Aorta (tissue), 5 donors: ENCODE measurements around the gene CSH2. TPM values are rescaled to one million over a fixed set of nuclear protein-coding genes. Genes with fewer than 3 reads are reported as not detected.
A peak's percentile ranks its signal among the peaks of the same experiment; 100 is the strongest.

Source experiments
- ATAC-seq: fragments of 200-7000 bp; cut with Tn5 transposase; one replicate; pipeline ENCODE4 v1.9.1; 2022; ENCODE audit warnings: moderate library complexity; ENCODE audit not compliant: low FRiP score
- DNase-seq, 2 donors: peaks; one replicate each; pipeline ENCODE4 v3.0.0-alpha.2; 2020
- H3K27ac ChIP-seq, 2 donors: one replicate each; pipeline ENCODE4 v1.5.1; 2013; ENCODE audit warnings: low read length in 2 of 2, mild to moderate bottlenecking in 2 of 2, moderate library complexity in 2 of 2, control low read depth in 1 of 2, inconsistent platforms in 1 of 2, low read depth in 1 of 2
- H3K27me3 ChIP-seq, 2 donors: one replicate each; pipeline ENCODE4 v1.6.1; 2013; ENCODE audit warnings: control low read depth in 1 of 2, low read length in 1 of 2, mild to moderate bottlenecking in 1 of 2, moderate library complexity in 1 of 2; ENCODE audit not compliant: insufficient read depth in 2 of 2, control insufficient read depth in 1 of 2
- H3K36me3 ChIP-seq, 2 donors: one replicate each; pipeline ENCODE4 v1.6.1; 2013; ENCODE audit warnings: control low read depth in 1 of 2, low read length in 1 of 2, mild to moderate bottlenecking in 1 of 2; ENCODE audit not compliant: insufficient read depth in 2 of 2, control insufficient read depth in 1 of 2
- H3K4me1 ChIP-seq, 2 donors: one replicate each; pipeline ENCODE4 v1.6.1; 2013; ENCODE audit warnings: low read length in 2 of 2, control low read depth in 1 of 2, mild to moderate bottlenecking in 1 of 2, moderate library complexity in 1 of 2; ENCODE audit not compliant: insufficient read depth in 2 of 2, control insufficient read depth in 1 of 2
- H3K4me3 ChIP-seq, 2 donors: one replicate each; pipeline ENCODE4 v1.5.1; 2013; ENCODE audit warnings: low read length in 2 of 2, control low read depth in 1 of 2, mild to moderate bottlenecking in 1 of 2
- H3K9me3 ChIP-seq: one replicate; pipeline ENCODE4 v1.6.1; 2013; ENCODE audit warnings: mild to moderate bottlenecking, low read length; ENCODE audit not compliant: control insufficient read depth
- WGBS, 2 donors: extraction: QIAGEN DNeasy Blood & Tissue Kit; methylation state at CpG; one replicate each; pipeline ENCODE4 v1.1.7; 2013; 5-methylcytosine and 5-hydroxymethylcytosine counted together
- intact Hi-C, 2 donors: fragments of 100-400 bp; cut with DNase I; formaldehyde crosslinking; loops; one replicate each; pipeline versions ENCODE4 v1.14.2 to v1.15.0; 2022
- polyA plus RNA-seq, 2 donors: library from polyadenylated mRNA; stranded (reverse); fragments of 200-250 nt; gene quantifications; one replicate each; pipeline ENCODE4 v1.2.3, GENCODE V29; 2013
- total RNA-seq, 2 donors: library from RNA; stranded (reverse); fragmentation: NEBNext Ultra II Directional; extraction: Animal tissue kit (Norgen Biotek cat#: 25700); gene quantifications; one replicate each; pipeline ENCODE4 v1.2.1, GENCODE V29; 2021
- donor health status: healthy with polysubstance abuse.
- donor health status: Bipolar disorder and iron deficiency.
- donor health status: DM: no; HTN: no; CAD: no.
- donor health status: DM: no; HTN: no; CAD: no.
- donor health status: DM: yes; HTN: yes; CAD: no.

Gene CSH2
- total and polyA plus RNA-seq, 4 donors = not detected

- WGBS, 2 donors = 0 to 1% methylated on average over 91 to 92 of the region's 92 CpGs
- H3K4me3 ChIP-seq = peak within 1 kb of the TSS; percentile 75
- DNase-seq (peak; percentile 99 to 100), ATAC-seq (peak; percentile 96)
- no peaks in the 10 kb centered on the region for H3K27me3 ChIP-seq
- intact Hi-C loops = loop anchor here in 1 of 2 donors (5.0 kb wide), 1 partner anchor 70 kb away; the partner anchor contains the start of genes CCDC47 and DDX42
- H3K9me3 ChIP-seq = no peaks in the 10 kb centered on the region
- peak within 1 kb of the TSS; percentile 40 to 64 for H3K27ac ChIP-seq
- H3K4me1 ChIP-seq = peaks cover 2 to 4% of the 10 kb centered on the region in 2 donors
- H3K36me3 ChIP-seq = no peaks in the 10 kb centered on the region
Measured at GRCh38 chr17:63842540-63843386, 30.7 kb downstream of the CSH2 start, which contains the start of gene SMARCD2. TSS of gene SMARCD2 (minus strand) at chr17:63842685. CDS start at chr17:63842674, 11 bp downstream.

GRCh38 chr17:63842173-63842539 is 31.3 kb downstream of the CSH2 start:
- H3K4me1 ChIP-seq = peaks cover 2 to 4% of the 10 kb centered on the region in 2 donors
- DNase-seq (peak; percentile 72 to 84), ATAC-seq (no peak)
- intact Hi-C loops = loop anchor here in 1 of 2 donors (5.0 kb wide), 1 partner anchor 70 kb away; the partner anchor contains the start of genes CCDC47 and DDX42
- WGBS, 2 donors = 0% methylated on average over 36 of the region's 36 CpGs
- no peaks in the 10 kb centered on the region for H3K36me3 ChIP-seq
- peak overlapping the region; percentile 75 for H3K4me3 ChIP-seq
- peak overlapping the region; percentile 40 to 64 for H3K27ac ChIP-seq
- no peaks in the 10 kb centered on the region for H3K9me3 ChIP-seq
- no peaks in the 10 kb centered on the region for H3K27me3 ChIP-seq

GRCh38 chr17:63841350-63842172 is 31.9 kb downstream of the CSH2 start:
- Histone ChIP-seq H3K36me3 (no peaks in the 10 kb centered on the region), H3K9me3 (no peaks in the 10 kb centered on the region), H3K4me3 (peak overlapping the region; percentile 75), H3K4me1 (peaks cover 2 to 4% of the 10 kb centered on the region in 2 donors), H3K27me3 (no peaks in the 10 kb centered on the region), H3K27ac (peak overlapping the region in 1 of 2 donors; percentile 64)
- peak; percentile 2 for ATAC-seq
- WGBS, 2 donors = 1% methylated on average over 26 of the region's 26 CpGs
- intact Hi-C loops = loop anchor here in 1 of 2 donors (5.0 kb wide), 1 partner anchor 69 kb away; the partner anchor contains the start of genes CCDC47 and DDX42
- peak; percentile 73 to 82 for DNase-seq

GRCh38 chr17:63840591-63841349 is 32.7 kb downstream of the CSH2 start:
- peaks cover 2 to 4% of the 10 kb centered on the region in 2 donors for H3K4me1 ChIP-seq
- intact Hi-C loops = loop anchor here in 1 of 2 donors (5.0 kb wide), 1 partner anchor 68 kb away; the partner anchor contains the start of genes CCDC47 and DDX42
- H3K4me3 ChIP-seq = no peak overlapping the region
- H3K36me3 ChIP-seq = no peaks in the 10 kb centered on the region
- ATAC-seq = no peak
- no peaks in the 10 kb centered on the region for H3K9me3 ChIP-seq
- 30 to 37% methylated on average over 4 of the region's 4 CpGs for WGBS, 2 donors
- peak in 1 of 2 donors; percentile 63 for DNase-seq
- H3K27me3 ChIP-seq = no peaks in the 10 kb centered on the region
- H3K27ac ChIP-seq = peak overlapping the region in 1 of 2 donors; percentile 64

GRCh38 chr17:63838631-63839171 is 34.8 kb downstream of the CSH2 start:
- intact Hi-C loops = no loop called here
- peaks cover 0 to 4% of the 10 kb centered on the region in 2 donors for H3K4me1 ChIP-seq
- WGBS, 2 donors = 15% methylated on average over 7 of the region's 7 CpGs

GRCh38 chr17:63837962-63838600 is 35.4 kb downstream of the CSH2 start:
- Histone ChIP-seq H3K9me3 (no peaks in the 10 kb centered on the region), H3K27ac (peak overlapping the region in 1 of 2 donors; percentile 29), H3K4me3 (no peak overlapping the region), H3K27me3 (no peaks in the 10 kb centered on the region), H3K36me3 (peaks cover 2 to 6% of the 10 kb centered on the region in 2 donors), H3K4me1 (peaks cover 0 to 4% of the 10 kb centered on the region in 2 donors)
- intact Hi-C loops = no loop called here
- ATAC-seq (no peak), DNase-seq (peak in 1 of 2 donors; percentile 55)
- WGBS, 2 donors = 60 to 66% methylated on average over 5 of the region's 5 CpGs

More at GRCh38 chr17:63838631-63839171, 34.8 kb downstream of the CSH2 start:
- ATAC-seq (peak; percentile 71), DNase-seq (peak; percentile 90 to 95)
- Histone ChIP-seq H3K27me3 (no peaks in the 10 kb centered on the region), H3K9me3 (no peaks in the 10 kb centered on the region), H3K36me3 (peaks cover 2 to 3% of the 10 kb centered on the region in 2 donors), H3K27ac (peak overlapping the region in 1 of 2 donors; percentile 23), H3K4me3 (no peak overlapping the region)

GRCh38 chr17:63837480-63837879 is 36.0 kb downstream of the CSH2 start:
- DNase-seq = peak in 1 of 2 donors; percentile 71
- H3K4me3 ChIP-seq = no peak overlapping the region
- 81 to 83% methylated on average over 12 of the region's 12 CpGs for WGBS, 2 donors
- intact Hi-C loops = no loop called here
- no peak for ATAC-seq
- no peaks in the 10 kb centered on the region for H3K9me3 ChIP-seq
- peak overlapping the region in 1 of 2 donors; percentile 29 for H3K27ac ChIP-seq
- peaks cover 6 to 10% of the 10 kb centered on the region in 2 donors for H3K36me3 ChIP-seq
- no peaks in the 10 kb centered on the region for H3K27me3 ChIP-seq
- peaks cover 0 to 4% of the 10 kb centered on the region in 2 donors for H3K4me1 ChIP-seq
